ENCODE results near the gene NRXN3.

Gene NRXN3

GRCh38 chr14:79271122-79271521 lies 1100.9 kb downstream of the NRXN3 start:
- DNase-seq = no peak

DNA sequence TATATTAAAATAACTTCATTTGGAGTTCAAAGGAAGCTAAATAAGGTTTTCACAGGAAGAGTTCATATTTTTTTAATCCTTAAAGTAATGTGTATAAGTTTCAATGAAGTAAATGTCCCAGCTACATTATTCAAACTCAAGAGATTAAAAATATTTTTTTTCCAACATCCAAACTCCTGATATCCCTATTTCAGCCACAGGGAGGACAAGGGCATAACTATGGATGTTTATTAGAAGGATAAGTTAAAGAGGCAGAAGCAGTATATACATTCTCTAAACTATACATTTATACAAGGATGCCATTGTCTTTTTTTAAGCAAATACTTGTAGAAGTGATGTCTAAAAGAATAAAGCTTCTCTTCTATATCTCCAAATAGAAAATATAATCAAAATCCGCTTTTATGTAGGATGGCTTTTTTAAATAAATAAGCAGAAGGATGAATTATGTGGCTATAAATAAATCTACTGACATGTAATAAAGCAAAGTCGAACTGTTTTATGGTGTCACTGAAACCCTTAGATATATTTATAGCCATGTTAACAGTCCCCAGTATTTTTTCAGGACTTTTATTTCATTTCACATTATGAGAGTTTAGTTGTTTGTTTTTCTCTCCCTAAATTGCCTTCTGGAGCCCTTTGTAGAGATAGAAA lies 1104.6 kb downstream of the NRXN3 start:
- DNase-seq = no peak

DNA sequence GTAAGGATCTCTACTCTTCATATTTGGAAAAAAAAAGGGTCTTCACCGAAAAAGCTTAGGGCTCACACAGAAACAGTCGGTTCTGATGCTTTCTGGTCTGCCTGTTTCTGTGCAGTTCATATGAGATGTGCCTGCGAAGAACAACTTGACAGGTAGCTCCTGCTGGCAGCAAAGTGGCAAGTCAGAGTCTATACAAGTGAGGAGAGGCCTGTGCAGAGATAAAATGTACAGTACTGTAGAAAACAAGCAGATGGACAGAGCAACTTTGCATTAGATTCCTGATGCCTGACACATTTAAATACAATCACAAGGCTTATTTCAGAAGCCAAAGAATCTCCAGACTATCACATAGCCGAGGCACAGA lies 1105.1 kb downstream of the NRXN3 start:
- DNase-seq = no peak

- DNase-seq = no peak
Measured at GRCh38 chr14:79278286-79278797, 1108.2 kb downstream of the NRXN3 start.

DNA sequence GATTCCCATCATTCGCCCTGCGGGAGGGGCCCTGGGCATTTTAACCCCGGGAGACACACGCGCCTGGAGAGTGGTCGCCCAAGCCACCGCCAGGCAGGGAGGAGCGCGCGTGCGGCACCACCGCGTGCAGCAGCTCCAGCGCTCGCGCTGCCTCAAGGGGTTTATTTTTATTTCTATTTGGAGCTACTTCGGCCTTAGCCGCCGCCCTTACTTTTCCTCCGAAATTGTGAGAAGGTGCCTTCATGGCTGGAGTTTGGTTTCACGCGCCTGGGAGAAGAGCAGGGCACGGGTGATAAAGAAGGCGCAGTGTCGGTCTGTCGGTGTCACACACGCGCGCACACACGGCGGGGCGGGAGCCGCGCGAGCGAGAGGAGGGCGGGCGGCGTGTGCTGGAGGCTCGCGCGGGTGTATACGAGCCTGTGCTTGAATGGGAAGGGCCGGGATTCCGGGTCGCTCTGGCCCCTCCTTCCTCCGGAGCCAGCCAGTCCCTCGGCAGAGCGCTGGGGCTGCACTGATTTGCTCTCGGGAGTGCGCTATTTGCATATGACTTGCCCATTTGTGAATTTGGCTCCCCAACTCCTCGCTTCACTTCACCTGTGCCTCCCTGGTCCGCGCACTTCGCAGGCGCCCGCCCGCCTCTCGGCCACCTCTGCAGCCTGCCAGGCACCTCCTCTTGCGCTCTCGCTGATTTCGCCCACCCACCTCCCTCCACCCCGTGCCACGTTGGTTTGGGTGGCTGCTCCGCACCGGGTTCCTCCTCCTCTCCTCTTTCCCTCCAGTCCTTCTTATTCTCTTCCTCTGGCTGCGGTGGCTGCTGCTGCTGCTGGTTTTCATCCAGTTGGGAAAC lies 1108.8 kb downstream of the NRXN3 start:
- no peak for DNase-seq

- no peak for DNase-seq
Measured at GRCh38 chr14:79279645-79280597, 1109.7 kb downstream of the NRXN3 start.

DNA sequence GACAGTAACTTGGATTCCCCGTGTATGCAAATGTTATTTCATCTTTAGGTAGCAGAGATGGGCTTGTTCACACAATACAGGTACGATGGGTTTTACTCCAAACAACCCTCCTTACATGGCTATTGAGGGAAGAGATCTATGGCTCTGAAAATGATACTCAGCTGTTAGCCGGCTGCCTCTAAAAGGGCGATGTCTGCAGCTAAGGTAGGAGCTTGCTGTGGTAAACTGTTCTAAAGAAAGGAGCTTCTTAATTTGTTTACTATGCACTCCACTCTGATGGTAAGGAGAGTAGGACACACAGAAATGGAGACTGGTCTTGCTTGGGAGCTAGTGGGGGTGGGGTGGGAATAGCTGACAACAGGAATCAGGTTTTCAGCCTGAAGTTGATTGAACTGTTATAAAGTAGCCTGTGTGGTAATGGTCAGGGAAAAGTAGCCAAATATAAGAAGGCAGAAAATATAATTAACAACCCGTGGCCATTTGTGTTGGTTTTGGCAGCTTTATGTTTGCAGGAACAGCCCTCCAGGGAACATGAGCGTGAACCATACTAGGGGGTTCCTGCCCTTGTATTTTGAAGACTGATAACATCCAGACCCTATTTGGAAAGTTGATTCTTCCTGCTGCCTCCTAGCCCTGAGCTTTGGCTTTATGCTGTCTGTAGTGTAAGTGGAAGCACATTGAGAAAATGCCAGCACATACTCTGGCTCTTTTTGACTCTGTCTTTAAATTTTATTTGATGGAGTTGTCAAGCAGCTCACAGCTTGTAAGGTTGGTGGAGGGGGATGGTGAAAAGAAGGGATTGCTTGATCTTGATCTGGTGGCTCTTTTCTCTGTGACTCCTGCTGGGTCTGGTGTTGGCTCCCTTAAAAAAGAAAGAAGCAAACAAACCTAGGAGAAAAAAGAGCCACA lies 1111.3 kb downstream of the NRXN3 start:
- DNase-seq = no peak

DNA sequence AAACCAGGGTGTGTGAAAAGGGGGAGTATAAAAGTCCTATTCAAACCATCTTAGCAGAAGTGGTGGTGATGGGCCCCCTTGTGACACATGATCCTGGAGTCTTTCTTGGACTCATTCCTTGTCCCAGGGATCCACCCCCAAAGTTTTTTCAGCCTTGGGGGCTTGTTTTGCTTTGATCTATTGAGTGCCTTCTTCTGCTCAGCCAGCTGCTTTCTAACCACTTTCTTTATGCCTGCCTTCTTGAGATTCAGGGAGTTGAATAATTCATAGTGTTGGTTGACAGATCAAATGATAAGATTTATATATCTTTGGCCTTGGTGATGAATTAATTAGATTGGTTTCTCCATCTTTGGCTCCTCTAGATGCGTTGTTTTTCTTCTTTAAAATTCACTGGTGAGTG lies 1114.4 kb downstream of the NRXN3 start:
- DNase-seq = no peak

DNA sequence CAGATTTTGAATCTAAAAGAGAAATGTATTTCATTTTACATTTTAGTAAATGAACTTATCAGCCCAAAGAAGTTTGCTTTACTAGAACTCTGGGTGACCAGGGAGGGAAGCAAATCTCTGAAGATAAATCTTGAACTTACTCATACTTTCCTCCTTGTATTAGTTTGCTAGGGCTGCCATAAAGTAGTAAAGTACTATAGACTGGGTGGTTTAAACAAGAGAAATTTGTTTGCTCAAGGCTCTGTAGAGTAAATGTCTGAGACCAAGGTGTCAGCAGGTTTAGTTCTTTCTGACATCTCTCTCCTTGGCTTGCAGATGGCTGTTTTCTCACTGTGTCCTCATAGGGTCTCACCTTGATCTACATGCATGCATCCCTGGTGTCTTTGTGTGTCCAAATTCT lies 1115.1 kb downstream of the NRXN3 start:
- no peak for DNase-seq

GRCh38 chr14:79287976-79288375 lies 1117.8 kb downstream of the NRXN3 start:
- DNase-seq = no peak

DNA sequence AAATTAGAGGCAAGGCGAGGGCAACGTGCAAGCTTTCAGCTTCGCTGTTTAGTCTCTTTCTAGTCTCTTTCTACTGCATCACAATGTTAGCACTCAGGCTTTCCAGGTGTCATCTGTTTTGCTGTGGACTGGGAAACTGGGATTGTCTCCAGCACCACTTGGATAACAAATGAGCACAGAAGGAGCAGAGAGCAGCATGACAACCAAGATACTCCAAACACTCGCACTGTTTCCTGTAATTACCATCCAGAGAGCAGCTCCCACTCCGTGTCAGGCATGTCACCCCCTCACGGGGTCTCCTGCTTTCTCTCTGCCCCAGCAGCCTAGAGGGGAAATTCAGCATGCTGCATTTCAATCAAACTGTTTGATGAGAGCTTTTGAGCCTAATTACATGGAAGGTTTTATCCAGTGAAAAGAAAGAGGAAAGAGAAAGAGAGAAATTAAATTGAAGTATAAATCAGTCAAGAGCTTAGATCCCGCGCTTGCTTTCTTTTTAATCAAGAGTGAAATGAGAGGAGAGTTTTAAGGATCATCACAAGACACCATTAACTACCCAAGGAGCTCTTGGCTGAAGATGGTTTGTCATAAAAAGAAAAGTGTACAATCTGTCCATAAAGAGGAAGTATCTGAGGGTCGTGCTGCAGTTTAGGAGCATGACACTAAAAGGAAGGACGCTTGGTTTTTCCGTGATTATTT lies 1123.5 kb downstream of the NRXN3 start:
- DNase-seq = no peak

DNA sequence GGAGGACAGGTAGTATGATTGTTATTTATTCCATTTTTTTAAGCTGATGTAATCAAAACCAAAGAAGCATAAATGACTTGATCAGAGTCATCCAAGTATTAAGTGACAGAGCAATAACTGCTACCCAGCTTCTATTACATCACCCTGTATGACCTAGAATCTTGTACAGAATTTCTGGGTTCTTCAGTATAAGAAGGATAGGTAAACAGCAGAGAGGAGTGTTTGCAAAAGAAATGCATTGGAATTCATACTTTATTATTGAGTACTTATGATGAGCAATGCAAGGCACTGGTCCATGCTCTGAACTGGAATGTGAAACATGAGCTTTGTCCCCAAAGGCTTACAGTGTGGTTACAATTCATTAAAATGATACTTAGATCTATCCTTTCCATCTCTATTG lies 1124.3 kb downstream of the NRXN3 start:
- DNase-seq = no peak

DNA sequence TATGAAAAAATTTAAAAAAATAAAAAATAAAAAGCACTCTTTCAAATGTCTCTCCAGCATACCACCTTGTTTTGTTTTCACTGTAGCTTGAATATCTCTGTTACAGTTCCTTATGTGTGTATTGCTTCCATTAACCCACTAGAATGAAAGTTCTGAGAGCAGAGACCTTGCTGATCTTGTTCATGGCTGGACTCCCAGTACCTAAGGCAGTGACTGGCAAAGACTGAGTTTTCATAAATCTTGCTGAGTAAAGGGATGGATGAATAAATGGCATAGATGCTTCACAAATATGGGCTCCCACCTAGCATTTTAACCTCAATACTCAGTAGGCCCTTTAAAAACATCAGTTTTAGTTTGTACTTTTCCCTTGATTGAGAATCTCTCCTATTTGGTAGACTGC lies 1125.2 kb downstream of the NRXN3 start:
- no peak for DNase-seq

DNA sequence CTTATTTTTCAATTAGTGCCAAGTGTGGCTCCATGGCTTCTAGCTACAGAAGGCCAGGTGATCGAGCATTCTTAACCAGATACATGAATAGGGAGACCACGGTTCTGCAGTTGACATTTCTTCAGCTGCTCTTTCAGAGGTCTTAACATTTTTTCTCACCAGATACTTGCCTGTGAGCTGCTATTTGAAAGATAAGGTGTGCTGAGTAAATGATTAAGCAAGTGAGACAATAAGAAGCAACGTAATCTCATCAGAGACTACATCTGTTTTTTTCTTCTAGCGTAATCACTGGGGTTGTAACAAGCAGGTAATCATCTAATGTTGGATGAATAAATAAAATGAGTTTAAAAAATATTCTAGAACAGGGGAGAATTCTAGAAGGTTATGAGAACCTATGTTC lies 1128.2 kb downstream of the NRXN3 start:
- DNase-seq = no peak

- no peak for DNase-seq
Measured at GRCh38 chr14:79299162-79299561, 1129.0 kb downstream of the NRXN3 start.

DNA sequence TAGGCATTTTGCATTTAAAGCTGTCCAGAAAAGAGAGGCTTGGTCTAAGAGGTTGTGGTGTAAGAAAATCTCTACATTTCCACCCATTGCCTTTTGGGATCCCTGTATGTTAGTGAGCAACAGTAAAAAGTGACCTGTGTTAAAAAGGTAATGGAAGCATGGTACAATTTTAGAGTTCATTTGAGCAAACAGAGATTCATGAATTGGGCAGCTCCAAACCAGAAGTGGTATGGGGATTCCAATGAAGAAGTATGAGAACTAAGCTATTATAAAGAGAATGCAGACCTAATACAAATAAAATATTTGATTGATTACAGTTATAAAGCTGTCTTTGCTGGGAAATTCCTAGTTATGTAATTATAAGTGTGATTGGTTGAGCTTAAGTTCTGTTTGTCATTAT lies 1134.1 kb downstream of the NRXN3 start:
- DNase-seq = no peak

GRCh38 chr14:79306546-79306945 lies 1136.4 kb downstream of the NRXN3 start:
- no peak for DNase-seq

GRCh38 chr14:79318371-79318770 lies 1148.2 kb downstream of the NRXN3 start:
- no peak for DNase-seq

DNA sequence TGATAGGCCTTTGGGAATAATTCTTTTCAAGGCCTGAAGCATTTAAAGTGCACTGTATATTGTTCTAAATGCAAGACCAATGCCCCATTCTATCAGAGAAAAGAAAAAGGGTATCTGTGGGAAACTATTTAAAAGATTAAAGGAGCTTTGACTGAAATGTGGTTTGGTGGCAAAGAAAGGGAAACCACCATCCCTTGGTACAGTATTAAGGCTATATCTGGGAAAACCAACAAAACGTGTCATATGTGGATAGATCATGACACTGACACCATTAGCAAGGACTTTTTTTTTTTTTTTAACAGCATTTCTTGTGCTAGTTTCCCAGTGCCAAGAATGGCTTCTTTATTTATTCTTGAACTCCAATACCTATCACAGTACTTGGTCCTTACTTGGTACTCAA lies 1150.4 kb downstream of the NRXN3 start:
- DNase-seq = no peak

DNA sequence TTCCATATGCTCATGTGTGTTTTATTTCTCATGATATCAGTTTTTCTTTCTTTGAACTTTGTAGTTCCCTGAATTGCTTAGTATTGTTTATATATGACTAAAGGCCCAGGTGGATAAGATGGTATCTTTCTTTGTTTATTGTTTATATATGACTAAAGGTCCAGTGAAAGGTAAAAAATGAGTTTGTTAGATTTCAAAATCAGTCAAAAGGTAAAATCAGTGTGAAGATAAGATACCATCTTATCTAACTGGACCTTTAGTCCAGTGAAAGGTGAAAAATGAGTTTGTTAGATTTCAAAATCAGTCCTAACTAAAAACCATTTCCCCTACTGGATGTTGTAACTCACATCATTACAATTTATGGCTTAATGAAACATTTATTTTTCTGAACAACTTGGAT lies 1150.9 kb downstream of the NRXN3 start:
- no peak for DNase-seq

DNA sequence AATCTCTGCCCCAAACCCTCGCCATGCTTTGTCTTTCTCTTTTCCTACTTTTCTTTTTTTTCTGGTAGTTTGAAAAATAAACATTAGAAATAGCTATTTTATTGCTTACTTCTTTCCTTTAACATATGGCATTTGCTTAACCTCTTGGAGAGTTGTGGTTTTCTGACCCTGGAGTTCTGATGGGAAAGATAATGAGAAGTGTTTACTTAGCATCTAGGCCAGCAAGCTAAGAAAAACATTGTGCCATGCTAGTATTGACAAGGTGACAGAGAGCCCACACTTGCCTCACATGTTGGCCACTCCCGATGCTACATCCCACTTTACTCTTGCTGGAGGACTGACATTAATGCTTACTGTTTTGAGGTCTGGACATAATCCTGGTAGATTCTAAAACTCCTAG lies 1154.9 kb downstream of the NRXN3 start:
- DNase-seq = no peak

GRCh38 chr14:79325557-79325956 lies 1155.4 kb downstream of the NRXN3 start:
- DNase-seq = no peak

All from activated CD4-positive, alpha-beta T cell treated with anti-CD3 and anti-CD28 coated beads, Interleukin-2, amount 50 U/mL, for 48 hours (primary cell).